Spinal cord (tissue), 10 donors: Measurements from ENCODE around the gene ADRA2B. TPM values are rescaled to one million over a fixed set of nuclear protein-coding genes. Genes with fewer than 3 reads are reported as not detected.

Experiments used
- DNase-seq, 6 donors: peaks; one replicate each; pipeline versions ENCODE4 v3.0.0 to v3.0.0-alpha.2; 2013 to 2015; ENCODE audit warnings: low spot score in 6 of 6, low read depth in 4 of 6
- H3K27ac ChIP-seq: one replicate; pipeline ENCODE4 v1.5.1; 2013; ENCODE audit warnings: low read depth, low read length, control low read depth
- H3K27me3 ChIP-seq: one replicate; pipeline ENCODE4 v1.6.1; 2013; ENCODE audit warnings: low read length; ENCODE audit not compliant: control insufficient read depth, insufficient read depth
- H3K36me3 ChIP-seq: one replicate; pipeline ENCODE4 v1.6.1; 2013; ENCODE audit warnings: low read length; ENCODE audit not compliant: control insufficient read depth, insufficient read depth
- H3K4me1 ChIP-seq: one replicate; pipeline ENCODE4 v1.6.1; 2013; ENCODE audit warnings: low read length; ENCODE audit not compliant: control insufficient read depth, insufficient read depth
- H3K4me3 ChIP-seq: one replicate; pipeline ENCODE4 v1.5.1; 2013; ENCODE audit warnings: low read depth, low read length, control low read depth
- H3K9me3 ChIP-seq: one replicate; pipeline ENCODE4 v1.6.1; 2013; ENCODE audit warnings: low read length; ENCODE audit not compliant: control insufficient read depth, insufficient read depth
- WGBS: methylation state at CpG from one replicate; pipeline ENCODE4 v1.1.5; 2013; ENCODE audit warnings: missing lambda C conversion rate; ENCODE audit not compliant: insufficient coverage; 5-methylcytosine and 5-hydroxymethylcytosine counted together
- polyA plus RNA-seq, 2 donors: library from polyadenylated mRNA; unstranded; fragments of 120-200 nt; gene quantifications; one replicate each; pipeline ENCODE4 v1.2.1, GENCODE V29; 2013; ENCODE audit not compliant: insufficient read length in 2 of 2
- total RNA-seq, 2 donors: library from RNA; depleted of rRNA in 1 of 2; stranded (reverse); fragments of 120-200 nt in 1 of 2; fragments of >200 nt in 1 of 2; gene quantifications; one replicate each; pipeline versions ENCODE4 v1.2.3 to v1.2.4, GENCODE V29; 2013 to 2014
- donor health status: healthy.

Gene ADRA2B
- total and polyA plus RNA-seq, 4 donors: 0.25 to 0.88 (median 0.61) TPM

GRCh38 chr2:96118698-96119388 lies 2.5 kb upstream of the ADRA2B start:
- 80% methylated on average over 13 of the region's 13 CpGs for WGBS
- no peak for DNase-seq
- peaks cover 47% of the 10 kb centered on the region for H3K27me3 ChIP-seq
- no peak overlapping the region for H3K4me3 ChIP-seq
- peaks cover 2% of the 10 kb centered on the region for H3K36me3 ChIP-seq
- peaks cover 16% of the 10 kb centered on the region for H3K4me1 ChIP-seq
- no peak overlapping the region for H3K27ac ChIP-seq
- H3K9me3 ChIP-seq: no peaks in the 10 kb centered on the region

GRCh38 chr2:96117701-96118588 lies 1.6 kb upstream of the ADRA2B start:
- 53% methylated on average over 16 of the region's 17 CpGs for WGBS
- H3K27me3 ChIP-seq: peaks cover 47% of the 10 kb centered on the region
- no peak for DNase-seq

GRCh38 chr2:96116879-96117533 lies 635 bp upstream of the ADRA2B start:
- Histone ChIP-seq H3K4me1 (peaks cover 16% of the 10 kb centered on the region), H3K36me3 (no peaks in the 10 kb centered on the region), H3K27me3 (peaks cover 45% of the 10 kb centered on the region), H3K9me3 (no peaks in the 10 kb centered on the region), H3K27ac (no peak overlapping the region), H3K4me3 (no peak overlapping the region)
- under 1% methylated on average over 57 of the region's 62 CpGs for WGBS
- DNase-seq: peak in 4 of 6 donors; percentile 29 to 73 (median 50)

More at GRCh38 chr2:96117701-96118588, 1.6 kb upstream of the ADRA2B start:
- Histone ChIP-seq H3K4me1 (peaks cover 16% of the 10 kb centered on the region), H3K36me3 (peaks cover 2% of the 10 kb centered on the region), H3K27ac (no peak overlapping the region), H3K4me3 (no peak overlapping the region), H3K9me3 (no peaks in the 10 kb centered on the region)

GRCh38 chr2:96115631-96116423 lies 544 bp downstream of the ADRA2B start:
- H3K4me3 ChIP-seq: no peak overlapping the region
- peaks cover 41% of the 10 kb centered on the region for H3K27me3 ChIP-seq
- no peaks in the 10 kb centered on the region for H3K9me3 ChIP-seq
- H3K4me1 ChIP-seq: peaks cover 16% of the 10 kb centered on the region
- no peaks in the 10 kb centered on the region for H3K36me3 ChIP-seq
- WGBS: 39% methylated on average over 77 of the region's 77 CpGs
- no peak for DNase-seq
- H3K27ac ChIP-seq: no peak overlapping the region

GRCh38 chr2:96114903-96115581 lies 1.3 kb downstream of the ADRA2B start:
- Histone ChIP-seq H3K9me3 (no peaks in the 10 kb centered on the region), H3K27me3 (peaks cover 35% of the 10 kb centered on the region), H3K27ac (no peak overlapping the region), H3K36me3 (no peaks in the 10 kb centered on the region), H3K4me3 (no peak overlapping the region), H3K4me1 (peaks cover 16% of the 10 kb centered on the region)
- DNase-seq: no peak
- WGBS: 96% methylated on average over 24 of the region's 24 CpGs

- no peak for DNase-seq
- no peak overlapping the region for H3K4me3 ChIP-seq
- H3K27me3 ChIP-seq: peaks cover 31% of the 10 kb centered on the region
- no peak overlapping the region for H3K27ac ChIP-seq
- 87% methylated on average over 13 of the region's 13 CpGs for WGBS
- H3K36me3 ChIP-seq: no peaks in the 10 kb centered on the region
- peaks cover 16% of the 10 kb centered on the region for H3K4me1 ChIP-seq
- no peaks in the 10 kb centered on the region for H3K9me3 ChIP-seq
Observed at GRCh38 chr2:96114546-96114902, 1.8 kb downstream of the ADRA2B start.

- H3K4me1 ChIP-seq: peaks cover 18% of the 10 kb centered on the region
- peaks cover 28% of the 10 kb centered on the region for H3K27me3 ChIP-seq
- H3K9me3 ChIP-seq: no peaks in the 10 kb centered on the region
- no peak overlapping the region for H3K27ac ChIP-seq
- no peaks in the 10 kb centered on the region for H3K36me3 ChIP-seq
- H3K4me3 ChIP-seq: no peak overlapping the region
- DNase-seq: no peak
- 75% methylated on average over 10 of the region's 17 CpGs for WGBS
Observed at GRCh38 chr2:96113951-96114350, 2.4 kb downstream of the ADRA2B start.

- DNase-seq: no peak
- Histone ChIP-seq H3K4me3 (no peak overlapping the region), H3K4me1 (peaks cover 20% of the 10 kb centered on the region), H3K27ac (no peak overlapping the region), H3K9me3 (no peaks in the 10 kb centered on the region), H3K27me3 (peaks cover 26% of the 10 kb centered on the region), H3K36me3 (no peaks in the 10 kb centered on the region)
- 90% methylated on average over 4 of the region's 7 CpGs for WGBS
Observed at GRCh38 chr2:96113367-96113677, 3.0 kb downstream of the ADRA2B start.
